ENCODE results near the gene RAD51B.

The RAD51B gene

DNA sequence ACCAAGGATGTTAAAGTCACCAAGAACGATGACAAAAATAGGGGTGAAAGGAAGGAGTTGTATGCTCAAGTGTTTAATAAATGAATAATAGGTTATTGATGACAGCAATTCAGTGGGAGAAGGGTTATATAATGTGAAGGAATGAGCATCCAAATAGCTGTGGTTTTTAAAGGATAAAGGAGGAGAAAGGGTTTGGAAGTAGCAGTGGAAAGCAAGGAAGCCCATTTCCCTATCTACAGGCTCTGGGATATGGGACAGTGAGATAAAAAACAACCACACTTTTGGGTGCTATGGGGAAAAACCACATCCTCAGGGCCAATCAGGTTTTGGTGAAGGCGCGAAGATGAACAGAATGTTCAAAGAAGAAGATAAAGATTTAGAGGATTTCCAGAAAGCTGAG, 714.7 kb downstream of the RAD51B start:
- no peak for DNase-seq (ENCODE audit: low read depth in 4 of 4, low spot score in 1 of 4)

DNA sequence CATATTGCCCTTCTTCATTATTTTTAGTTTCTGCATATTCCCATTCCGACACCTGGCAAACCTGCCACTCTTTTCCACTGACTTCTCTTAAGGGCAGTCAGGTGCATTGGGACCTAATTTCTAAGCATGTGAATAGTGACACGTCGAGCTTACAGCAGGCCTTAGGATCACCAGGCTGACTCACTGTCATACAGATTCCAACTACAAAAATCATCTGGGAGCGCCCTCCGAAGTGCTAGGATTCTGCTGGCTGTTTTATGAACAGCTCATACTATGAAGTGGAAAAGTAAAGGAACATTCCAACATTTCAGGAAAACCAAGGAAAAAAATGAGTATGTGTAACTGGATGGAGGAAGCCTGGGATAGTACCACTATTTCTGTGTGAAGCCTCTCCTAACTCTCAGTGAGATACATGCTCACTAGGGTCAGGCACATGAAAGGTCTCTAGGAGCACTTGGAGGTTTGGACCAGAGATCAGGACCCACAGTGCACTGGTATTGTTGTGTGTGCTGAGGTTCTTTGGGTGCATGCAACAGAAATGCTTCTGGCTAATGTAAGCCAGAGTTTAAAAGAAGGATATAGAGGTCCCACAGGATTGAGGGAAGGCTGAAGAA, 715.9 kb downstream of the RAD51B start:
- DNase-seq (ENCODE audit: low read depth in 4 of 4, low spot score in 1 of 4) = no peak

DNA sequence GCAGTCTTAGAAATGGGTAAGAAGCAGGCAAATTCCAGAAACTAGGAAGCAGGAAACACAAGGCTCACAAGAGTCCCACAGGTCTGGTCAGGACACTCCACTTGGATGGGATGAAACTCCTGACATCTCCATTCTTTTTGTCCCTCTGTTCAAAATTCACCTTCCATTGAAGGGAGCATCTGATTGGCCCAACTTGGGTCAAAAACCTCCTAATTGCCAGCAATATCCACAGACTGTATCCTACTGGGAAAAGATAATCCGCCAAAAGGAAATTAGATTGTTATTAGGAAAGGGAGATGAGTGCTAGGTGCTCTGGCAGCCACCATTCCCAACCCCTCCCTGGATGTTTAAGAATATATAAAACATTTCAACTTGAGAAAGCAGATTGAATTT, 716.4 kb downstream of the RAD51B start:
- no peak for DNase-seq (ENCODE audit: low read depth in 4 of 4, low spot score in 1 of 4)

DNA sequence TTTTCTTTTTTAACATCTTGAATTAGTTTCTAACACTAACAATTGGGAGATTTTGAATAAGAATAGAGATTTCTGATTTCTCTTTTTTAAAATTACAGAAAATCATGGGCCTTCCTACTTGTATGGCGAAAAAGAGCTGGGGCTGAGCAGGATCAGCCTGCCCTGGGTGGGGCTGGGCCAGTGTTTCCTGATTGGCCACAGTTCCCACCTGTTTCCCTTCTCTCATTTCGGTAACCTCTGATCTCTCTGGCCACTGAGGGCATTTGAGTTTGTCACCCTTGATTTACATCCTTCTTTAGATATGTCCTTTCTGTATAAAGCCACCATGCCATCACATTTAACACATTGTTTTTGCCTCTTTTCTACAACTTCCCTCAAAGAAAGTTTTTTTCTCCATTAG, 719.1 kb downstream of the RAD51B start:
- DNase-seq (ENCODE audit: low read depth in 4 of 4, low spot score in 1 of 4) = no peak

DNA sequence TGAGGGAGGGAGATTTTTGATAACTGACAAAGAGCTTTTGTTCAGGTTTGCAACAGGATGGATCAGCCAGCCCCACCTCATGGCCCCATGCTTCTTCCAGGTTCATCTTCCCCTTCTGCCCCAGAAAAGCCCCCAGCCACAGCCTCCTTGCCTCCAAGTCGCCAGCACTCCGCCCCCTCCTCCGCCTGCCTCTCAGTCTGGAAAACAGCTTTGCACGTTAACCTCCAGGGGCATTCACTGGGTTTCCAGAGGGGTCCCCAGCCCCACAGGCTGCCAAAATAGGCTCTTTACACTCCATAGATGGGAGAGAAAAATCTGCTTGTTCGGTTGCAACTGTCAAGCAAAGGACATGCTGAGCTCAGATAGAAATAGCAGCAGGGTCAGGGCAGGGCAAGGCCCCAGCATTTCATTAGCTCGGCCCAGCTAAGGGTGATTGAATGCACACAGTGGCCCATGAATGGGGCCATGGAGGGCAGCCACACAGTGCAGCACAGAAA, 719.7 kb downstream of the RAD51B start:
- DNase-seq (ENCODE audit: low read depth in 4 of 4, low spot score in 1 of 4) = no peak

DNA sequence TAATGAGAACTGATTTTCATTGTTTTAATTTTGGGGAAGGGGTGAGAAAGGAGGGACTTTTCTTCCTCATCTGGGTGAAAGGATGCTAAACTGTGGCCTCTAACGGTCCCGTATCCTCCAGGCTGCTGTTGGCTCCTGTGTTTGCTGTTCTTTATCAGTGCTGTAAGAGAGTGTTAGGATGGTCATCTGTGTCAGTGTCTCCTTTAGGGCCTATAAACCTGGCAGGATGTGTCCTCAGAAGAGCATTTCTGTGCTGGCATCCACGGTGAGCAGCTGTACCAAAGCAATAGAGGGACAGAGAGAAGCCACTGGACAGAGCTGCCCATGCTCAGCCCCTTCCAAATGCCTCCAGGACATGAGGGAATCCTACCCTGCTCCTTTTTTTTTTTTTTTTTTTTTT, 720.2 kb downstream of the RAD51B start:
- DNase-seq (ENCODE audit: low read depth in 4 of 4, low spot score in 1 of 4) = no peak

DNA sequence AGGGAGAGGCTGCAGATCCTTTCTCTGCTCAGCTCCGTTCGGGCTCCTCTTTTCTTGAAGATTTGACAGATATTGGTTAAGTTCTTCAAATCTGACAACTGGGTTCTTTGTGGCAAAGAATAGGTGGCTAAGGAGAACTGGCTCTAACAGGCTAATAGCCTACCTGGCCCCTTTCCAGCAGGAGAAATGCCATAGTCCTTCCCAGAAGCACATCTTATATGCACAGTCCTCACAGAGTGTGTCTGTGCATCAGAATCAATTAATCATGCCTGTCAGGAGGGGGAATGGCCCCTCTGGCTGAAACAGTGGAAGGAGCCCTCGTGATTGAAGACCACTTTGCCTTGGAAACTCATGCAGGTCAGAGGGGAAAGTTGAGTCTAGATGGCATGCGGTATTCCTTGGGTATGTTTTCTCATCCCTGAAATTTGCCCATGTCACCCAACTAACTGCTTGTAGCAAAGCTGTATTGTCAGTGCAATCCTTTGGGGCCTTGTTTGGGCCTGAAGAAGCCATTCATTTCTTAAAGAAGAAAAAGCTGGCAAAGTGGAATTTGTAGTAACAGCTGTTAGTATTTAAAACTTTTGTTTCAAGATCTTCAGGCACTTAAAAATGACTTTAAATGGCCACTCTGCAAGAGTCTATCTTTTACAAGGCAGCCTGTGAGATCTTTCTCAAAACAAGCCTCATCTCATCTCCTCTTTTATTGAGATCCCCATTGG, 721.8 kb downstream of the RAD51B start:
- DNase-seq (ENCODE audit: low read depth in 4 of 4, low spot score in 1 of 4) = no peak

DNA sequence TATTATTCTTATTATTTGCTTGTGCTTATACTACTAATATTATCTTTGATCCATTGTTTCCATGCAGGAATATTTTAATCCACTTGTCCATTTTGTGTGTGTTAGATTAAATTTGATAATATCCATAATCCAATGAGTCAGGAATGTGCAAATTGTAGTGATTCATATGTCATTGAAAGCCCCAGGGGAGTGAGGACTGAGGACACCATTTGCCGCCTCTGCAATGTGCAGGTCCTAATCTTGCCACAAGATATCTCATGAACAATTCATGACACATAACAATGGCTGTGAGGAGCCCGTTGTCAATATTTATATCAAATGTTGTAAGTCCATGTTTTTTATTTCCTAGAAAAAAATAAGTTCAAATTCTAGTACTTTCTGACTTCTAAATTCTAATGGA, 722.8 kb downstream of the RAD51B start:
- DNase-seq (ENCODE audit: low read depth in 4 of 4, low spot score in 1 of 4) = no peak

DNA sequence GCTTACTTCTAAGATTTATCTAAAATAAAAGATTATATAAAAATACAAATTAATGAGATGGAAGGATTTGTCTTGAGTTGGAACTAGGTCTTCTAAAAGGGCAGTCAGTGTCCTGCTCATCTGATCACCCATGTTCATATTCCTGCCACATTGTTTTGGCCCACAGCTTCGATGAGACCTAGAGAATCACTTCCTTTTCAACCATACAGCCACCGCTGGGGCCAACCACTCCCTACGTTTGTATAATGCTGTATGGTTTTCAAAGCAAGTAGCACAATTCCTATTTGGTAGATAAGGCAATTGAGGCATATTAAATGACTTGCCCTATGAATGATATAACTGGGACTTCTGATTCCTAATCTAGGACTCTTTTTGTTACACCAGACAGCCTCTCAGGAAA, 723.9 kb downstream of the RAD51B start:
- DNase-seq (ENCODE audit: low read depth in 4 of 4, low spot score in 1 of 4) = no peak

DNA sequence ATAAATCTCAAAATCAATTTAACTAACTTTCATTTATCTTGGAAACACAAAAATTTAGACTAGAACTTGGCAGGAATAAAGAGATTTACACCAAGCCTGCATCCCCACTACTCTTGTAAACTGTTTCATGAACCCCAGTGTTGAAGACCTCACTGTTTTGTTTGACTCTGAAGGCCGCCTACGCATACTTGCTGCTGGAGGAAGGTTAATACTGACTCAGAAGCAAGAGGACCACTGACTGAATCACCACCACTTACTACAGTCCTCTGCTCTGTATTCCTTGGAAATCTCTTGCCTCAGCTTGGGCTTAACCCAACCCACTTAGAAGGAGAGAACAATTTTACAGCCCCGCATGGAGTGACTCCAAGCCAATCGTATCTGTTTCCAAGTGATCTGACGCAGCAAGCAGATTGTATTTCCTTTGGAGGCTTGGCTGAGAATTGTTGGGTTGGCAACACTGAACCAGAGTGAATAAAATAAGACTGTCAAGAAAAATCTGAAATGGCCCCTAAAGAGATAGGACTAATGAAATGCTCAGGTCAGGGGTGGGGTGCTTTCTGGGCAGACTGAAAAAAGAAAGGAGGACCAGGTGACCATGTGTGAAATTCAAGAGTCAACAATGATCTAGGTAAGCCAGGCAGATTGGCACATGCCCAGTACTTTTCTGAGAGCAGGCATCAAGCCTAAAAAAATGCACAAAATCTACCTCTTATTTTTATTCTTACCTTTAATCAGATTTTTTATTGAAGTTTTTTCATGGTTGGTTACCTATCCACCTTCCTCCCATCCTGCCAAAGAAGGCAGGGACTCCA, 724.7 kb downstream of the RAD51B start:
- no peak for DNase-seq (ENCODE audit: low read depth in 4 of 4, low spot score in 1 of 4)

DNA sequence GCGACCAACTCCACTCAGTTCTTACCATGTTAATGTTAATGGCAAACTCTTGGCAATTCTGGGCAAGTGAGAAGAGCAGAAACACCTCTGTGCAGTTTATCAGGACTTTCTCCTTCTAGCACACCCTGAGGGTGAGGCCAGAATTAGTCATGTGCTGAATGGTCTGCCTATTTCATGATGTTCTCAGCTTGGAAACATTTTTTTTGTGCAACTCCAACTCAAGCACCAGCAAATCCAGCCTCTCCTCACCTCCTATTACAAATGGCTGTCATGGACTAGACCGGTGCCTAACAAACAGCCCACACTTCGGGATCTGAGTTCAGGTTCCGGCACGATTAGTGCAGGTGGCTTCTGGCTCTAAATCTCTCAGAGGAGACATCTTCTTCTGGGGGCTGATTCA, 727.3 kb downstream of the RAD51B start:
- no peak for DNase-seq (ENCODE audit: low read depth in 4 of 4, low spot score in 1 of 4)

DNA sequence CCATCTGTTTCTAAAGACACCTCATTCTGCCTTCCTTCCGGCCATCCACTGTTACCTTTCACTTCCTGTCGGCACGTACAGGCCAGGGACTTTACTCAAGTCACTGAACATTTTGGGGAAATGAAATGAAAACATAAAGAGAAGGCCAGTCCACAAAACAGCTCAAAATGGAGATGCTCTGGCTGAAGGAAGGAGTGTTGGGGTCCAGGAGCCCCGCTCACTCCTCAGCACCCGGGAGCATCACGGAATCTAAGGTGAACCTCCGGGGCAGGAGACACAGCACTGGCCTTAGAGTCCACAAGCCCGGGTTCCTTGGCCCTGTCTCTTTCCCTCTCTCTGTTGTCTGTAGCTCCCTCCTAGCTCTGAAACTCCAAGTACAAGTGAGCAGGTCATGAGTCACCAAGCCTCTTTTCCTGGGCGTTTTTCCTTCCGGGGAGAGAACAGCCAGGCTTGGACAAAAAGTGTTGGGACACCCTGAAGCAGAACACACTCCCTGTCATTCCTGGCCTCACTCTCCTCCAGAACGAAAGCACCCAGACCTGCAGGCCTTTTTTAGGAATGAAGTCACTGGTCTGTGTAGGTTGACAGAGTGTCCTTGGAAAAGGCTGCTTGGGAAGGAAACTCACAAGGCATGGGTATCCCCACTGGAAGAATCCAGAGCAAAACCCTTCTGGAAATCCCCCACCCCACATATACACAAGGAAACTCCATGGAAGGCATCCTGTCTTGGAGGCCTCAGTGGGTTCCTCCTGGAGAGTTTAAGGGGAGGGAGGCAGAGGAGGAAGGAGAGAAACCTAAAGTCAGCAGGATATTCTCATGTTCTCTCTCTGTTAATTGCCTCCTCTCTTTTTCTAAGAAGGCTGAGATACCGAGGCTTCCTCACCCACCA, 728.0 kb downstream of the RAD51B start:
- DNase-seq (ENCODE audit: low read depth in 4 of 4, low spot score in 1 of 4) = no peak

DNA sequence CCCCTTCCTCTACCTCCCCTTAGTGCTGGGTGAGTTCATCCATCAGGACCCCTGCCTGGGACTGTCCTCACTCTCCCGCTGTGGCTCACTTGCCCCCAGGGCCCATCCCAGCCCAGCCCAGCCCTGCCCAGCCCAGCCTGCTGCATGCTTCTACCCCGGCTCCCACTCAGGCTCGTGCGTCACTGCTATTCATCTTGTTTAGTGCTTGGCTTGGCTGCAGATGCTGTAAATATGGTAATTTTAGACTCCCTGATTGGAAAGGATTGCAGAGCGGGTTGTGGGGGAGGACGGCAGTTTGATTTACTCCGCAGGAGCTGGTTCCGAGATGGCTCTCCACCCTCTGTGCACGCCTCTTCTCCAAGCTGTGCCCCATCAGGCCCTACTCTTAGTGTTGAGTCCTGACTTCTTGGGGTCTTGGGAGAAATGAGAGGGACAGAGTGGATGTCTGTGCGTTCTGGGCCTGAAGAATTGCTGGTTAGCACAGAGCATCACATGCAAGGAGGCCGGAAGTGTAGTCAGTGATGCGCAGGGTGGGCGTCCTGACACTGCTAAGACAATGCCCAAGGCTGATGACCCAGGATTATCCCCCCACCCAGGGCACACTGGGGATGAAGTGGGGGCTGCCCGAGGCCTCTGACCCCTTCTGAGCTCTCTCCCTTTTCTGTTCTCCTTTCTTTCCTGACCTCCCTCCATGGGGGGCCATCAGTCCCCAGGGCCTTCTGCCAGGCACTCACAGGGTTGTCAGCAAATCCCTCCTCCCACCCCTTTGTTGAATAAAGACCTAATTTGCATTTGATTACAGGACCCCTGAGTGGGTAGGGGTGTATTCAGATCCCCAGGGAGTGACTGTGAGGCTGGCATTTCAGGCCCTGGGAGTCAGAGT, 728.9 kb downstream of the RAD51B start:
- DNase-seq (ENCODE audit: low read depth in 4 of 4, low spot score in 1 of 4) = no peak

DNA sequence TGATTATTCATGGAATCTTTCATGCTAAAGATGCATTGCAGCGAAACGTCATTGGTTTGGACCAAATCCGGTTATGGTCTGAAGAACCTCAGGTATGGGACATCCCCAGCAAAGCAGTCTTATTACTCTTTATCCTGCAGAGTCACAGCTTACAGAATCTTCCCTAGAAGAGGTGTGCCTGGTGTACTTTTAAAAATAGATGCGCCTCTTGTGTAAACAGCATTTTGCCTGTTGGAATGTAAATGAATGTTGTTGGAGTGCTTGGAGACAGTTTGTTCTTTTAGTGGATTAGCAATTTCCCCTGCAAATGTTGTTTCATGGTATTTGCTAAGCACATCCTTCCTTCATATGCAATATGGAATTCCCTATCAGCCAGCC, 730.7 kb downstream of the RAD51B start:
- no peak for DNase-seq (ENCODE audit: low read depth in 4 of 4, low spot score in 1 of 4)

DNA sequence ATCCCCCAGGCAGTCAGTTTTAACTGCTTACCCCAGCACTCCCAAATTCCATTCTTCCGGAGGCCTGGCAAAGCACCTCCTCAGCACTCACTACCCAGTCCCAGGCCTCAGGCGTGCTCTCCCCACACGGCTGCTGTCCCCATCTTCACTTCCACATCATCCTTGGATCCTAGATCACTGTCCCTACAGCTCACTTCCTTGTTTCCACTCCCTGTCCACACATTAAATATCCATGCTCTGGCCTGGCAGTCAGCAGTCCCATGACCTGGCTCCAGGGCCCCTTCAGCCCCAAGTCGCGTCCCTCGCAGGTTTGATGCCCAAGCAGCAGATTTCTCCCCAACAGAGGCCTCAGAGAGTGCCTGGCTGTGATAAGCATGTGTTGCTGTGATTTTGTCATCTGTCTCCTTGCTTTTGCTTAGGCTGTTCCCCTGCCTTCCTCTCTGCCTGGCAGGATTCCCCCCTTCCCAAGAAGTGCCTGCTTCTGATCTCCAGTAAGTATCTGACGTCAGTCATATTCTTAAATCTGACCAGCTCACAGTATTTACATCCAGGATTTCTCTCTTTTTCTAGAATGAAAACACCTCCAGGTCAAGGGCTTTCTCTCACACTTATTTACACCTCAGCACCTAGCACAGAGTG, 731.6 kb downstream of the RAD51B start:
- no peak for DNase-seq (ENCODE audit: low read depth in 4 of 4, low spot score in 1 of 4)

DNA sequence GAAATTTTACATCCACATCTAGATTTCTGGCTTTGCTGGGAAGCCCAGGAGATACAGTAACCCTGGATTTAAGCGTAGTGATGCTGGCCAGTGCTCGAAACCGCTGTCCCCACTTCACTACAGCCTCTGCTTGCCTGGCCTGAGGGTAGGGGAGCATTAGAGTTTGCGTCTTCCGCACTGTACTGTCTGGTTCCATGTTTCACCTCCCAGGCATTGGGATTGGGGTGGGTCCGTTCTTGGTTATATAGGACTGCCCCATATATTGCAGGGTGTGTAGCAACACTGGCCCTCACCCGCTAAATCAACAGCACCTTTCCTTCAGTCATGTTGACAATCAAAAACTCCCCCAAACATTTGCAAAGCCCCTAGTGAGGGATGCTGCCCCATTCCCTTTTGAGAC, 732.5 kb downstream of the RAD51B start:
- DNase-seq (ENCODE audit: low read depth in 4 of 4, low spot score in 1 of 4) = no peak

DNA sequence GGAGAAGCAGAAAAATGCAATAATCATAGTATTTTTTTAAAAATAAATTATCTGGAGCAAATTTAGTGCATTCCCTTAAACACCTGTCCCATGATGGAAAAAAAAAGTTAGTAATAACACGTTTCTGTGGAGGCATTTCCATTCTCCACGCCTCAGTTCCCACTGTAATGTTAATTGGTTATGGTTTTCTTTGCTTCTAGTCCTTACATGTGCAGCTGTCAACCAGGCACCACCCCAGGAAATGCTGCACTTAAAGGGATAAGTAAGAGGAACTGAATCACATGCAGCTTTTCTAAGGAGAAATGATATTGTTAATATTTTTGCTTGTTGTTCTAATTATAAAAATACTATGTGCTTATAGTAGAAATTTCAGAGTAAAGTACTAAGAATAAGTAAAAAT, 733.0 kb downstream of the RAD51B start:
- no peak for DNase-seq (ENCODE audit: low read depth in 4 of 4, low spot score in 1 of 4)

DNA sequence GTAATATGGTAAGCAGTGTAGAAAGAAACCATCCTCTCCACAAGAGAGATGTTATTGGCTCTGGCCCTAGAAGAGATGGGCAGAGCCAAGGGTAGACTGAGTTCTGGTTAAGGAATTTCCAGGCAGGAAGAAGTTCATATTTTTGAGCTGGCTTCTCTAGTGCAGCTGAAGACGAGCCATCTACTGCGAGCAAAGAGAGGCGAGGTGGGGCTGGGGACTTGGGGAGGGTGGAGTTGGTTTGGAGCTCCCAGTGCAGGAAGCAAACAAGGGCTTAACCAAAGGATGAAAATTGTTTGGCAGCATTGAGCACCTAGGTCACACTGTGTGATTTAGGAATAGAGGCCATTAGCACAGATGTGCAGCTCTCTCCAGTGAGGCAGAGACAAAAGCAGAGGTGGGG, 733.7 kb downstream of the RAD51B start:
- no peak for DNase-seq (ENCODE audit: low read depth in 4 of 4, low spot score in 1 of 4)

DNA sequence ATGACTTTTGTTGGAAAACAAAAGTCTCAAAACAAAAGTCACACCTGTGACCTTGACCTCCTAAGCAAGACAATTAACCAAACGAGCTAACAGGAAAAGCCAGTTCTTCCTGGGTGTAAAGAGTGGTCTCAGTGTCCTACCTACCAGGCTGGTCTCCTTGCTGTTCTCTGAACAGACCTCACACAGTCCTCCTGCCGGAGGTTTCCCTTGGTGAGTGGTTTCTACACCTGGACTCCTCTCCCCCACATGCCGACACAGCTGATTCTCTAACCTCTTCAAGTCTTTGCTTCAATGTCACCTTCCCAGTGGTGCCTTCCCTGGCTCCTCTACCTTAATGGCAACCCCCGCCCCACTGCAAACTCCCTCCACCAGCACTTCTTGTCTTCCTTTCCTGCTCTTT, 734.7 kb downstream of the RAD51B start:
- DNase-seq (ENCODE audit: low read depth in 4 of 4, low spot score in 1 of 4) = no peak

DNA sequence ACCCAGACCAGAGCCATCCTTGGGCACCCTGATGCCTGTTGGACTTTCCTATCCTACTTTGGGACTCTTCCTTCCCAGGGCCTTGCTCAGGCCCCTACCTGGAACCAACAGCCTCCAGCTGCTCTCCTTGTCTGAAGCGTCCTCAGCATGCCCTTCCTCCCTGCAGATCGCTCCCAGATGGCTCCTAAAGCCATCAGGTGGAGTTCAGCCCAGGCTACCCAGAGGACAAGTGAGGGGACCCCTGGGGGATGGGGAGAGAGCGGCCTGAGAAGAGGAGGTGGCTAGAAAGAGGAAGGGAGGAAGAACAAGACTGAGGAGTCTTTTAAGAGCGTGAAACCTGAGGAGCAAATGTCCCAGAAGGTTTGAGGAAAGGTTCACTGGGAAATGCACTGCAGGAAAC, 736.7 kb downstream of the RAD51B start:
- no peak for DNase-seq (ENCODE audit: low read depth in 4 of 4, low spot score in 1 of 4)

All from stimulated activated CD4-positive, alpha-beta T cell treated with anti-CD3 and anti-CD28 coated beads, Interleukin-1b, Interleukin-23, amount 100 ng/mL, for 24 hours (primary cell).